Mesenchymal stem cell (in vitro differentiated cells and primary cell): Measurements from ENCODE around the gene PPM1B. TPM values are rescaled to one million over a fixed set of nuclear protein-coding genes. Genes with fewer than 3 reads are reported as not detected.

Experiments used
- DNase-seq: peaks from one replicate; pipeline ENCODE4 v3.0.0-alpha.2; 2013
- H2AFZ ChIP-seq: one replicate; pipeline ENCODE4 v1.6.1; 2013; ENCODE audit warnings: low read depth, mild to moderate bottlenecking, control low read depth, inconsistent platforms, low read length, moderate library complexity
- H2AK5ac ChIP-seq: 2 replicates; pipeline ENCODE4 v1.6.1; 2013; ENCODE audit warnings: low read length, moderate library complexity, mild to moderate bottlenecking, inconsistent platforms; ENCODE audit not compliant: severe bottlenecking
- H2BK120ac ChIP-seq: one replicate; pipeline ENCODE4 v1.6.1; 2013; ENCODE audit warnings: low read depth, mild to moderate bottlenecking, inconsistent platforms, low read length, moderate library complexity
- H2BK12ac ChIP-seq, 2 experiments: one replicate each; pipeline ENCODE4 v1.6.1; 2013; ENCODE audit warnings: inconsistent platforms in 2 of 2, low read length in 2 of 2, mild to moderate bottlenecking in 2 of 2, moderate library complexity in 2 of 2, control low read depth in 1 of 2
- H2BK15ac ChIP-seq: one replicate; pipeline ENCODE4 v1.6.1; 2013; ENCODE audit warnings: mild to moderate bottlenecking, low read depth, inconsistent platforms; ENCODE audit not compliant: poor library complexity, severe bottlenecking
- H2BK5ac ChIP-seq: 2 replicates; pipeline ENCODE4 v1.6.1; 2013; ENCODE audit warnings: low read depth, mild to moderate bottlenecking, low read length, control low read depth, inconsistent platforms; ENCODE audit not compliant: poor library complexity, severe bottlenecking
- H3K14ac ChIP-seq, 2 experiments: one replicate each; pipeline ENCODE4 v1.6.1; 2013; ENCODE audit warnings: inconsistent platforms in 2 of 2, low read length in 2 of 2, control low read depth in 1 of 2, mild to moderate bottlenecking in 1 of 2, moderate library complexity in 1 of 2
- H3K18ac ChIP-seq, 2 experiments: one replicate each; pipeline ENCODE4 v1.6.1; 2013; ENCODE audit warnings: inconsistent platforms in 2 of 2, low read length in 2 of 2, control low read depth in 1 of 2, low read depth in 1 of 2, mild to moderate bottlenecking in 1 of 2
- H3K23ac ChIP-seq, 2 experiments: one replicate each; pipeline ENCODE4 v1.6.1; 2013; ENCODE audit warnings: inconsistent platforms in 2 of 2, low read length in 2 of 2, mild to moderate bottlenecking in 2 of 2, moderate library complexity in 2 of 2, control low read depth in 1 of 2
- H3K27ac ChIP-seq: 2 replicates; pipeline ENCODE4 v1.5.1; 2013; ENCODE audit warnings: mild to moderate bottlenecking, moderate library complexity, low read length, control low read depth, inconsistent platforms; ENCODE audit not compliant: poor library complexity, severe bottlenecking
- H3K27me3 ChIP-seq, 2 experiments: 2 replicates each; pipeline versions ENCODE4 v1.6.1 to v1.7.0; 2013; ENCODE audit warnings: low read length in 2 of 2, mild to moderate bottlenecking in 2 of 2, moderate library complexity in 2 of 2, control low read depth in 1 of 2, inconsistent platforms in 1 of 2; ENCODE audit not compliant: control insufficient read depth in 1 of 2, insufficient read depth in 1 of 2
- H3K36me3 ChIP-seq, 2 experiments: 2 replicates each; pipeline versions ENCODE4 v1.6.1 to v1.7.0; 2013; ENCODE audit warnings: low read length in 2 of 2, control low read depth in 1 of 2, inconsistent platforms in 1 of 2, low read depth in 1 of 2, mild to moderate bottlenecking in 1 of 2; ENCODE audit not compliant: insufficient read depth in 2 of 2, control insufficient read depth in 1 of 2
- H3K4ac ChIP-seq, 2 experiments: one replicate each; pipeline ENCODE4 v1.6.1; 2013; ENCODE audit warnings: inconsistent platforms in 2 of 2, low read length in 2 of 2, mild to moderate bottlenecking in 2 of 2, moderate library complexity in 2 of 2, control low read depth in 1 of 2, low read depth in 1 of 2
- H3K4me1 ChIP-seq: 2 replicates; pipeline ENCODE4 v1.6.1; 2013; ENCODE audit warnings: low read depth, low read length, control low read depth; ENCODE audit not compliant: control insufficient read depth, insufficient read depth
- H3K4me2 ChIP-seq: 2 replicates; pipeline ENCODE4 v1.6.1; 2013; ENCODE audit warnings: low read length, mild to moderate bottlenecking, inconsistent platforms; ENCODE audit not compliant: poor library complexity, severe bottlenecking
- H3K4me3 ChIP-seq, 2 experiments: 2 replicates each; pipeline versions ENCODE4 v1.5.1 to v1.7.0; 2013; ENCODE audit warnings: low read length in 2 of 2, mild to moderate bottlenecking in 2 of 2, control low read depth in 1 of 2, low read depth in 1 of 2; ENCODE audit not compliant: insufficient read depth in 1 of 2
- H3K79me1 ChIP-seq: replicated peaks from 2 replicates; pipeline ENCODE4 v1.6.1; 2013; ENCODE audit warnings: mild to moderate bottlenecking, control low read depth, low read length, inconsistent platforms; ENCODE audit not compliant: poor library complexity, severe bottlenecking
- H3K9ac ChIP-seq: 2 replicates; pipeline ENCODE4 v1.7.0; 2013; ENCODE audit warnings: mild to moderate bottlenecking, low read length, moderate library complexity
- H3K9me3 ChIP-seq: 2 replicates; pipeline ENCODE4 v1.7.0; 2013; ENCODE audit warnings: mild to moderate bottlenecking, low read length; ENCODE audit not compliant: control insufficient read depth
- H4K8ac ChIP-seq: one replicate; pipeline ENCODE4 v1.6.1; 2013; ENCODE audit warnings: inconsistent platforms, mild to moderate bottlenecking, low read length, moderate library complexity
- H4K91ac ChIP-seq: one replicate; pipeline ENCODE4 v1.6.1; 2013; ENCODE audit warnings: mild to moderate bottlenecking, low read length, inconsistent platforms
- WGBS: methylation state at CpG from one replicate; pipeline ENCODE4 v1.1.7; 2013; ENCODE audit warnings: mixed read lengths; 5-methylcytosine and 5-hydroxymethylcytosine counted together
- polyA plus RNA-seq, 2 experiments: library from polyadenylated mRNA; stranded (reverse); fragments of 200-250 nt; gene quantifications; one replicate each; pipeline ENCODE4 v1.2.3, GENCODE V29; 2013

The PPM1B gene
- polyA plus RNA-seq (2013, experiment 1 of 2) = 29.1 TPM
- 30.1 TPM for polyA plus RNA-seq (2013, experiment 2 of 2)

GRCh38 chr2:44168681-44169154 is at the start of gene PPM1B:
PPM1B (plus strand) TSS chr2:44168875; CDS start chr2:44201200, 32,325 bp downstream.
- Histone ChIP-seq H2BK15ac (peak within 1 kb of the TSS; percentile 21), H3K27me3 (no peaks in the 10 kb centered on the region), H4K8ac (peak within 1 kb of the TSS; percentile 47), H3K4me1 (peaks cover 9% of the 10 kb centered on the region), H3K4me2 (peak within 1 kb of the TSS; percentile 66), H3K36me3 (no peaks in the 10 kb centered on the region), H3K27ac (peak within 1 kb of the TSS; percentile 95), H3K9me3 (peaks cover 4% of the 10 kb centered on the region), H3K18ac (peak within 1 kb of the TSS; percentile 91 to 93), H2BK5ac (peak within 1 kb of the TSS; percentile 80), H3K4me3 (peak within 1 kb of the TSS; percentile 96 to 100), H2BK12ac (peak within 1 kb of the TSS in 1 of 2 experiments; percentile 52), H3K4ac (peak within 1 kb of the TSS; percentile 78 to 87), H4K91ac (peak within 1 kb of the TSS; percentile 82), H2BK120ac (peak within 1 kb of the TSS; percentile 39), H3K79me1 (peaks cover 2% of the 10 kb centered on the region), H3K9ac (peak within 1 kb of the TSS; percentile 97), H3K23ac (peak within 1 kb of the TSS; percentile 23 to 99), H2AFZ (peak within 1 kb of the TSS; percentile 88), H2AK5ac (no peak within 1 kb of the TSS), H3K14ac (peak within 1 kb of the TSS in 1 of 2 experiments; percentile 82)
- DNase-seq = no peak
- WGBS = 1% methylated on average over 33 of the region's 49 CpGs

- Histone ChIP-seq H3K23ac (no peak overlapping the region), H2BK5ac (no peak overlapping the region), H2BK15ac (no peak overlapping the region), H4K8ac (no peak overlapping the region), H3K27ac (no peak overlapping the region), H3K4me3 (no peak overlapping the region), H3K9me3 (no peaks in the 10 kb centered on the region), H2AK5ac (no peak overlapping the region), H3K79me1 (no peaks in the 10 kb centered on the region), H2BK12ac (no peak overlapping the region), H3K4me2 (no peak overlapping the region), H3K4ac (no peak overlapping the region), H3K14ac (no peak overlapping the region), H2AFZ (no peak overlapping the region), H3K36me3 (no peaks in the 10 kb centered on the region), H3K18ac (no peak overlapping the region), H3K27me3 (no peaks in the 10 kb centered on the region), H4K91ac (no peak overlapping the region), H3K4me1 (peaks cover 1% of the 10 kb centered on the region), H2BK120ac (no peak overlapping the region), H3K9ac (peak overlapping the region; percentile 58)
- DNase-seq = no peak
These were observed 48.8 kb upstream of the PPM1B start for GRCh38 chr2:44119878-44120277.

- H3K9me3 ChIP-seq = no peaks in the 10 kb centered on the region
- peaks cover 1% of the 10 kb centered on the region for H3K4me1 ChIP-seq
- no peaks in the 10 kb centered on the region for H3K27me3 ChIP-seq
- H3K18ac ChIP-seq = no peak overlapping the region
- H2AFZ ChIP-seq = no peak overlapping the region
- H2BK120ac ChIP-seq = peak overlapping the region; percentile 15
- H3K9ac ChIP-seq = peak overlapping the region; percentile 58
- H2BK15ac ChIP-seq = no peak overlapping the region
- WGBS = 9% methylated on average over 2 of the region's 2 CpGs
- no peak overlapping the region for H2AK5ac ChIP-seq
- H4K8ac ChIP-seq = no peak overlapping the region
- no peak overlapping the region for H3K14ac ChIP-seq
- no peak overlapping the region for H3K4me2 ChIP-seq
- no peaks in the 10 kb centered on the region for H3K36me3 ChIP-seq
- no peaks in the 10 kb centered on the region for H3K79me1 ChIP-seq
- H3K27ac ChIP-seq = no peak overlapping the region
- peak; percentile 86 for DNase-seq
- no peak overlapping the region for H2BK12ac ChIP-seq
- H4K91ac ChIP-seq = no peak overlapping the region
- H3K23ac ChIP-seq = no peak overlapping the region
- H3K4ac ChIP-seq = no peak overlapping the region
- H2BK5ac ChIP-seq = no peak overlapping the region
- no peak overlapping the region for H3K4me3 ChIP-seq
These were observed 48.2 kb upstream of the PPM1B start for GRCh38 chr2:44120428-44120827.

- H3K27me3 ChIP-seq = no peaks in the 10 kb centered on the region
- H4K8ac ChIP-seq = no peak overlapping the region
- H3K14ac ChIP-seq = no peak overlapping the region
- no peak overlapping the region for H3K4me2 ChIP-seq
- no peak overlapping the region for H3K4me3 ChIP-seq
- H3K9ac ChIP-seq = no peak overlapping the region
- no peak overlapping the region for H4K91ac ChIP-seq
- H3K79me1 ChIP-seq = no peaks in the 10 kb centered on the region
- no peak overlapping the region for H2AFZ ChIP-seq
- H2BK120ac ChIP-seq = no peak overlapping the region
- H3K4me1 ChIP-seq = peaks cover 1% of the 10 kb centered on the region
- H3K9me3 ChIP-seq = no peaks in the 10 kb centered on the region
- no peak overlapping the region for H3K27ac ChIP-seq
- H2AK5ac ChIP-seq = no peak overlapping the region
- no peak overlapping the region for H2BK5ac ChIP-seq
- no peak overlapping the region for H2BK15ac ChIP-seq
- H3K18ac ChIP-seq = no peak overlapping the region
- WGBS = 86% methylated on average over 3 of the region's 3 CpGs
- H3K23ac ChIP-seq = no peak overlapping the region
- H3K36me3 ChIP-seq = no peaks in the 10 kb centered on the region
- no peak for DNase-seq
- no peak overlapping the region for H3K4ac ChIP-seq
- no peak overlapping the region for H2BK12ac ChIP-seq
These were observed 46.8 kb upstream of the PPM1B start for GRCh38 chr2:44121899-44122298.
